ENCODE results near the gene PITPNB.

Gene PITPNB

GRCh38 chr22:27883656-27884350, 35.3 kb downstream of the PITPNB start:
- TF ChIP-seq REST (IDR thresholded peaks at IDR 0.05; ENCODE audit: insufficient read depth in 1 of 2, low read depth in 2 of 2, low read length in 2 of 2), result no peak
- TF ChIP-seq SIN3A (IDR thresholded peaks at IDR 0.05; ENCODE audit: borderline replicate concordance, insufficient read depth, low read length), result no peak
- no peak for TF ChIP-seq POLR2AphosphoS5 (IDR thresholded peaks at IDR 0.05; ENCODE audit: low read depth, low read length)
- TF ChIP-seq FOXP2 (optimal IDR thresholded peaks at IDR 0.05; ENCODE audit: borderline replicate concordance, extremely low read depth, extremely low read length, insufficient read depth), result no peak
- TF ChIP-seq TAF1 (IDR thresholded peaks at IDR 0.05; ENCODE audit: borderline replicate concordance, insufficient read depth, low read length), result no peak

GRCh38 chr22:27882507-27883290, 36.4 kb downstream of the PITPNB start:
- TF ChIP-seq FOXP2 (optimal IDR thresholded peaks at IDR 0.05; ENCODE audit: borderline replicate concordance, extremely low read depth, extremely low read length, insufficient read depth) (no peak), REST (IDR thresholded peaks at IDR 0.05; ENCODE audit: insufficient read depth in 1 of 2, low read depth in 2 of 2, low read length in 2 of 2) (no peak), SIN3A (IDR thresholded peaks at IDR 0.05; ENCODE audit: borderline replicate concordance, insufficient read depth, low read length) (no peak), TAF1 (IDR thresholded peaks at IDR 0.05; ENCODE audit: borderline replicate concordance, insufficient read depth, low read length) (no peak), POLR2AphosphoS5 (IDR thresholded peaks at IDR 0.05; ENCODE audit: low read depth, low read length) (no peak)

GRCh38 chr22:27881421-27881820, 37.6 kb downstream of the PITPNB start:
- TF ChIP-seq REST (IDR thresholded peaks at IDR 0.05; ENCODE audit: insufficient read depth in 1 of 2, low read depth in 2 of 2, low read length in 2 of 2), result no peak
- no peak for TF ChIP-seq SIN3A (IDR thresholded peaks at IDR 0.05; ENCODE audit: borderline replicate concordance, insufficient read depth, low read length)
- TF ChIP-seq POLR2AphosphoS5 (IDR thresholded peaks at IDR 0.05; ENCODE audit: low read depth, low read length), result no peak
- no peak for TF ChIP-seq TAF1 (IDR thresholded peaks at IDR 0.05; ENCODE audit: borderline replicate concordance, insufficient read depth, low read length)
- no peak for TF ChIP-seq FOXP2 (optimal IDR thresholded peaks at IDR 0.05; ENCODE audit: borderline replicate concordance, extremely low read depth, extremely low read length, insufficient read depth)

GRCh38 chr22:27880778-27881394, 38.2 kb downstream of the PITPNB start:
- TF ChIP-seq SIN3A (IDR thresholded peaks at IDR 0.05; ENCODE audit: borderline replicate concordance, insufficient read depth, low read length) (no peak), TAF1 (IDR thresholded peaks at IDR 0.05; ENCODE audit: borderline replicate concordance, insufficient read depth, low read length) (no peak), FOXP2 (optimal IDR thresholded peaks at IDR 0.05; ENCODE audit: borderline replicate concordance, extremely low read depth, extremely low read length, insufficient read depth) (no peak), POLR2AphosphoS5 (IDR thresholded peaks at IDR 0.05; ENCODE audit: low read depth, low read length) (no peak), REST (IDR thresholded peaks at IDR 0.05; ENCODE audit: insufficient read depth in 1 of 2, low read depth in 2 of 2, low read length in 2 of 2) (no peak)
